ENCODE measurements around the gene ASB10. TPM values are rescaled to one million over a fixed set of nuclear protein-coding genes. Genes with fewer than 3 reads are reported as not detected.

ASB10 gene
- total and polyA plus RNA-seq, 2 of the 8 experiments (the other 6 are each of a cell fraction or from before 2014, with no cell fraction given): not detected

DNA sequence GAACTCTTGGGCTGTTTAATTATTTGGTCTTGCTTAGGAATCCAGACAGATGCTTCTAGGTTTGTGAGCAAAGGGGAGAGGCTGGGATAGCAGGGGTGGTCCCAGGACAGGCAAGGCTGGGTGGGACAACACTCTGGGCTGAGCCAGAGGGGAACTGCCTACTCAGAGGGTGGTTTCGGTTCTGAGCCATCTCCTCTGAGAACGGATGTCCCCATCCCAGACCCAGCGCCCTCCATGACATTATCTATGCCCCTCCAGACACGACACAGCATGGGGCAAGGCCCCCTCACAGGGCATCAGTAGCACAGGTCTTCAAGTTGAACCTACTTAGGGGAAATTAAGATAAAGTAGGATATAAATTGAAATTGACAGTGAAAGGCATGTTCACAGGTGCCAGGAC lies 7.1 kb downstream of the ASB10 start (continued):
- TF ChIP-seq CHD7 (IDR thresholded peaks at IDR 0.05; ENCODE audit: insufficient replicate concordance, low read length): no peak
- no peak for TF ChIP-seq ASH2L (IDR thresholded peaks at IDR 0.05; ENCODE audit: low read length)
